ENCODE results near the gene ZNF597.

The ZNF597 gene, protein sequence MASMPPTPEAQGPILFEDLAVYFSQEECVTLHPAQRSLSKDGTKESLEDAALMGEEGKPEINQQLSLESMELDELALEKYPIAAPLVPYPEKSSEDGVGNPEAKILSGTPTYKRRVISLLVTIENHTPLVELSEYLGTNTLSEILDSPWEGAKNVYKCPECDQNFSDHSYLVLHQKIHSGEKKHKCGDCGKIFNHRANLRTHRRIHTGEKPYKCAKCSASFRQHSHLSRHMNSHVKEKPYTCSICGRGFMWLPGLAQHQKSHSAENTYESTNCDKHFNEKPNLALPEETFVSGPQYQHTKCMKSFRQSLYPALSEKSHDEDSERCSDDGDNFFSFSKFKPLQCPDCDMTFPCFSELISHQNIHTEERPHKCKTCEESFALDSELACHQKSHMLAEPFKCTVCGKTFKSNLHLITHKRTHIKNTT

DNA sequence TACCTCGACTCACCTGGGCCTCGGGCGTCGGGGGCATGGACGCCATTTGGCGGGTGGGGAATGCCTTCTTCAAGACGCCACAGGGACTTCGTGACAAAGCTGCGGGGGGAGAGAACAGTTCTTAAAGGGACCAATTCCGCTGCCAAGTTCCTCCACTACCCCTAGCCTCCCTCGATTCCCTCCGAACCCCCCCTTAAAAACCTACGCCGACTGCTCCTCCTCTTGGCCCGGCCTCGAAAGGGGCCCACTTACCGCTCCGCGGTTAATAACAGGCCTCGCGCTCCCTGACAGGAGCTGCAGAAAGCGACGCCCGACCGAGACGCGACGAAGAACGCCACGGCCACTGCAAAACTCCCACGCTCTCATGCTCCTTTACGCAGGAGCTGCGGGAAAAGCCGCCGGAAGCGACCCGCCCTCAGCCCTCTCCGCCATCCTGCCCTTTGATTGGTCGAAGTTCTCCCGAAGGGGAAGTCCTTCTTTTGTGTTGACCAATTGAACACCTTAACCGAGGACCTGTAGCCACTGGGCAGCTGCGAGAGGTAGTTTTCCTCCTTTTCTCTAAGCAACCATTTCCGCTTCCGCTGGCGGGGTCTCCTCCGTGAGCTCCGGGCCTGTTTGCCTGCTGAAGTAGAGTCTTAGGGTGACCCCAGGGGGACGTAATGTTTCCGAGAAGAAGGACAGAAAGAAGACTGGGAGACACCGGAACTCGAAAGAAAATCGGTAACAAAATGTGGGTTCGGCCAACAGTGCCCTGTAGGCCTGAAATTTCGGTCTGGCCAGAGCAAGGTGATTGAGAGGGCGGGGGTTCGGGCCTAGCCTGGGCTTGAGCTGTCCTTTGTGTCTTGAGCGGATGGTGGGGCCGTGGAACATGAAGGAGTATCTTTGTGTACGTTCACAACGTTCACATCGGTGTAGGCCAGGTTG, at the start of gene ZNF597, which contains the start of gene NAA60:
ZNF597 (minus strand) TSS at position 397 of the 924 bp plus-strand sequence; CDS start at position 46, 351 bp downstream.
NAA60 (plus strand) TSS at position 573 of the 924 bp plus-strand sequence. CDS start 32,548 bp downstream, outside the sequence.
- peak; percentile 83 for DNase-seq (ENCODE audit: low read depth)

DNA sequence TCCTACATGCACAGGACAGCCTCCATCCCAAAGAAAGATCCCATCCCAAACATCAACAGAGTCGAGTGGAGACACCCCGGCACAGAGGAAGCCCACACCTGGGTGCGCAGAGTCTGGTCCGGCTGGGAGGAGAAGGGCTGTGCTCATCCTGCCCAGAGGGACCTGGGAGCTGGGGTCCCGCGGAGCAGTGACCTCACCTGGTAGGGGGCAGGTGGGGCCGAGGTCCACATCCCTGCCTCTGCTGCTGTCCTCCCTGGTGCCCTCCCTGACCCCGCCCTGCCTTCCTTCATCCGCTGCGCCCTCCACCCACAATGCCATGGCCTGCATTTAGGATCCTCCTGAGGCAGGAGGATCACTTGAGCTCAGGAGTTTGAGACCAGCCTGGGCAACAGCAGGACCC, 49.1 kb upstream of the ZNF597 start:
- DNase-seq (ENCODE audit: low read depth): no peak

DNA sequence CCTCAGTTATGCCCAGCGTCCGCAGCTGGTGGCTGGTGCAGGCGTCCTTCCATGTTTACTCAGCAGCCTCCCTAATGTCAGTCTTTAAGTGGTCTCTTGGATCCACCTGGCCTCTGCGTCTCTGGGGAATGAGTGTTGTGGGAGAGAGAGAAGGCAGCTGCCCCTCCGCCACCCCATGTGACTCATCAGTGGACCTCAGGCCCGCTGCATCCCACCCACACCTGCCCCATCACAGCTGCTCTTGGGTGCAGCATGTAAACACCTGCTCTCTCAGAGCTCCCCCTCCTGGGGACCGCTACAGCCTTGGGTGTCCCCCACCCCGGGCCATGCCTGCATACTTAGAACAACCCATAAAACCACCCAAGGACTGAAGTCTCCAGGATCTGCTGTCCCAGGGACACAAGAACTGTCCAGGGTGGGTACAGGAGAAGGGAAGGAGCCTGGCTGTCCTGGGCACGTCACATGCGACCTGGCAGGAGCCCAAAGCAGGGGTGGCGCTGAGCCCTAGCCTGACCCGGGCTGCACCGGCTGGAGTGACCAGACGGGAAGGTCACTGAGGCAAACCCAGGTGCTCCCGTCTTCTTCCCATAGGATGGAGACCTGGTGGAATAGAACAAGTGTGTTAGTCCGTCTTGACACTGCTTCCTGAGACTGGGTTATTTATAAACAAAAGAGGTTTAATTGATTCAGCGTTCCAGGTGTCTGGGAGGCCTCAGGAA, 47.8 kb upstream of the ZNF597 start:
- no peak for DNase-seq (ENCODE audit: low read depth)

DNA sequence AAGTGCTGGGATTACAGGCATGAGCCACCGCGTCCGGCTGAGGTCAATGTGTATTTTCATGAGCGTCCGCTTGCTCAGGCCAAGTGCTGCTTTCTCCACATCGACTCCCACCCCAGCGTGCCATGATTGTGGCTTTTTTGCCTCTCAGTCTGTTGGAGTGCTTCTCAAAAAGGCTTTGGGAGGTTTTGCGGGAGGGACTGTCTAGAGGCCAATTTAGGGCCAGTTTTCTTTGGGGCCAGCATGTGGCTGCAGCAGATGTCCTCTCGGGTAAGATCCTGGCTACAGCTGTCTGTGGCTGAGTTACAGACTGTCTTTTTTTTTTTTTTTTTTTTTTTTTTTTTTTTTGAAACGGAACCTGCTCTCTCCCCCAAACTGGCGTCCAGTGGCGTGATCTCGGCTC, 45.5 kb upstream of the ZNF597 start:
- no peak for DNase-seq (ENCODE audit: low read depth)

DNA sequence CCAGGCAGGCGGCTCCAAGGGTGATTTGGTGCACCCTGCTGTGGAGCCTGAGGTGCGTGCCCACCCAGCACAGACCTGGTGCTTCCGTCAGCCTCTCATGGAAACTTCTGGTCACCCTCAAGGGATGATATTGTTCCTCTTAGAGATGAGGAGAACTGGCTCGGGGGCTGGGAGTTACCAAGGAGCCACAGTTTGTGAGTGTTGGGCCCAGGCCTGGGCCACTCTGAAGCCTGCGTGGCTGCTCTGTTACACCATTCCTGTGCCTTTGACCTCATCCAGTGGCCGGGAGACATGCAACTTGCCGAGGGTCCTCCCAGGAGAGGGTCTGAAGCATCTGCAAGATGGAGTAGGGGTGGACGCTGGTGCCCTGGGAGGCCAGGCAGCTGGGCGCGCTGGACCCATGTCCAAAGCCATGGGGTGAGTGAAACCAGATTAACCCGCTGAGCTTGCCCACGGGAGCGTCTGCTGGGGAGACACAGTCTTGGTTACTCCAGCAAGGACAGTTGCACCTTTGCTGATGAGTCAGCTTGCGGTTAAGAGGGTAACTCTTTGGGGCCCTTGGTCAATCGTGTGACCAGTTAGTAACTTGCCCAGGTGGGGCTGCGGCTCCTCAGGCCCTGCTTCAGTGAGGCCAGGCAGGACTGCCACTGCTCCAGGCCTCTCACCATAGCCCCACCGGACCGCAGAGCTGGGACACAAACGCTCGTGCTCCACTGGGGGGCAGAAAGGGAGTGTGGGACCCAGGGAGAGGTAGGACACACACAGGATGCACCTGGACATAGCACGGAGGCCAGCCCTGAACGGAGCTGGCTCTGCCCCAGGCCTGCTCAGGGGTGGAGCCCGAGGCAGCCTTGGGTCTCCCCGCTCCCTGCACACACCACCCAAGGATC, 44.5 kb upstream of the ZNF597 start:
- no peak for DNase-seq (ENCODE audit: low read depth)

DNA sequence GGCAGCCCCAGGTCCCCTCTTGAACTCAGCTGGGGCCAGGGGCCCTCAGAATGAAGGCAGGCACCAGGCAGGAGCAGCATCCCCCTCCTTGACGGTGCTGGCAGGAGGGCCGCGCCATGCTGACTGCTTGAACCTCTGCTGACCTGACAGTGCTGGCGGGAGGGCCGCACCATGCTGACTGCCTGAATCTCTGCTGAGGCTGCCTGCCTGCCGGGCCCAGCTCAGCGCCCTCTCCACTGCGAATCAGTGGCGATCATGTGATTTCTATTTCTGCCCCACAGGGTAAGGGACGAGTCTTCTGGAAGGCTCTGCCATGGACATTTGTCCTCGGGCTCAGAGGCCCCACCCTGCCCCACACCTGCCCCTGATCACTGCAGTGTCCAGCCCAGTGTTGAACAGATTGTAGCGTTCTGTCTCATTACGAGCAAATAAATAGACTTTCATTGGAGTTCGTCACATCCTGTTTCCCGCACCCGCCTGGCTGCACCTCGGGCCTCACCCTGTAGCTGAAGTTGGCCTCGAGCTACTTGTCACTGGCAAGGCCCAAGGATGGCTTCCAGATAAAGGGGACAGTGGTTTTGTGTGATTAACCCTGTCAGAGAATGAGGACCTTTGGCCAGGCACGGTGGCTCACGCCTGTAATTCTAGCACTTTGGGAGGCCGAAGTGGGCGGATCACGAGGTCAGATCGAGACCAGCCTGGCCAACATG, 43.4 kb upstream of the ZNF597 start:
- DNase-seq (ENCODE audit: low read depth): no peak

DNA sequence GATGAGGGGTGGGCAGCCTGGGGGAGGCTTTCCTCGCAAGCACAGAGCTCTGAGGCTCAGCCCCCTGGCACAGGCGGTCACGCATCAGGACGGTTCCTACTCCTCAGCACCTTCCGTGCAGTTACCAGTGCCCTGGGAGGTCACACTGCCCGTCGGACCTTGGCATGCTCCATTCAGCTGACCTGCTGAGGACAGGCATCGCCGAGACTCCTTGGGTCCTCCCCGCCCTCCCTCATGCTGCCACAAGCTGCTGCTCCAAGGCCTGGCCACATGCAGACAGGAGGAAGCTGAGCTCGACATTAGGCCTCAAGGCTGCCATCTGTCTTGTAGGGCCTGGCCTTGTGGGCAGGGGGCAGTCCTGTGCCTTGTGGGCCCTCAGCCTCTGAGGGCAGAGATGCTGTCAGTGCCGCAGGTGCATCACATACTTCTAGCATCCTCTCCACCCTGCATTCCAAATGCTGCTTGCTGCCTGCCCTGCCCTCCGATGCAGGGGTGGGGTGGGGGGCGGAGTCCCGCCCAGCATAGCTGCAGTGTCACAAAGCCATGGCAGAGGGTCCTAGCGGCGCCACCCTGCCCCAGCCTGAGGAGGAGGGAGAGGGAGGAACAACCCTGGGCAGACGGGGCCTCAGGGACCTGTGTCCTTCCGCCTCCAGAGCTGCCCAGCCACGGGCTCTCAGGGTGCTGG, 42.7 kb upstream of the ZNF597 start:
- DNase-seq (ENCODE audit: low read depth): no peak

DNA sequence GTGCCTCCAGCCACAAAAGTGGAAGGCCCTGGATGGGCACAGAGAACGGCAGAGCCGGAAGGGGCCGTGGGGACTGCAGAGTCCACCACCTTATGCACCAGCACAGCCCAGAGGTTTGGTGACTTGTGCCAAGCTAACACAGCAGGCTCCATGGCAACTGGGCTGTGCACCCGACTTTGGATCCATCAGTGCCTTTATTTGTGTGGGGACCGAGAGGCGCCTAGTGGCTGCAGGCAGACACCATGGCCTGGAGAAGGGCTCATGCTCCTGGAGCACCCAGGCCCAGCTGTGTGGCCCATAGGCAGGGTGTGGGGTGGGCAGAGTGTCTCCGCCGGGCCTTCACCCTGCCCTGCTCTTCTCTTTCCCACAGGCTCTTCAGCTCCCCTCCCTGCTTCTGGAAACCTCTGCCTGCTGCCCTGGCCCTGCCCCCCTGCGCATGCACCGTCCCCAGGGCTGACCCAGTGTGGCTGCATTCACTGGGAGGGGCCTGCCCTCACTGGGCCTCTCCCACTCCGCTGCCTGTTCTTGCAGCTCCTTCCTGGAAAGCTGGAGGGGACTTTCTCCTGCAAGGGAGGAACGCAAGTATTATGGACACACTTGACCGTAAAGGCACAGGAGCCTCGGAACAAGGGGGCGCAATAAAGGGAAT, 41.9 kb upstream of the ZNF597 start:
- no peak for DNase-seq (ENCODE audit: low read depth)

DNA sequence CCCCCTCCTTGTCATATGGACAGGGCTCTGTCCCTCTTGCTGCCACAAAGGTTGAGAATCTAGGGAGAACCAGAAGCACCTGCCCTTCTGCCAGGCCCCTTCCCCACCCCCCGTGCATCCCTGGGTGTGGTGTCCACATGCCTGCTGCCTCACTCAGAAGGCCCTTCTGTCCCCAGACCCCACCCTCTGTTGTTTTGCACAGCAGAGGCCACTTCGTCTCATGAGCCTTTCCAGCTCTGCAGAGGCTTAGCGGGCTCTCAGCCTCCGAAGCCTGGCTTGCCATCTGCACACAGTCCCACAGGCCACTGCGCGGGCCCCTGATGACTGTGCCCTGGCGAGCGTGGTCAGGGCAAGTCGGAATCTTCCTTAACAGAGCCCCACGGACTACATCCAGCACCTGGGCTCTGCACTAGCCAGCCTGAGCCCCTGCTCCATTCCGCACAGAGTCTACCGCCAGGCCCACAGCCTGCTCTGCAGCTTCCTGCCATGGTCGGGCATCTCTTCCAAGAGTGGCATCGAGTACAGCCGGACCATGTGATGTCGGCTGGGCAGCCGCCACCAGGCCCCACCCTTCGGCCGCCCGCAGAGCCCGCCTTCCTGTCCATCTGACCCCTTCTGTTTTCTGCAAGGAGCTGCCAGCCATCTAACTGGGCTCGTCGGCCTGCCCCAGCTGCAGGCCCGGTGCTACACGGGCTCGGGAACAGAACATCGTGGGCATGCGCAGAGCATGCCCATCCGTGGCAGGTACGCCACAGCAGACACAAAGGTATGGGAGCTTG, 41.2 kb upstream of the ZNF597 start:
- DNase-seq (ENCODE audit: low read depth): no peak

DNA sequence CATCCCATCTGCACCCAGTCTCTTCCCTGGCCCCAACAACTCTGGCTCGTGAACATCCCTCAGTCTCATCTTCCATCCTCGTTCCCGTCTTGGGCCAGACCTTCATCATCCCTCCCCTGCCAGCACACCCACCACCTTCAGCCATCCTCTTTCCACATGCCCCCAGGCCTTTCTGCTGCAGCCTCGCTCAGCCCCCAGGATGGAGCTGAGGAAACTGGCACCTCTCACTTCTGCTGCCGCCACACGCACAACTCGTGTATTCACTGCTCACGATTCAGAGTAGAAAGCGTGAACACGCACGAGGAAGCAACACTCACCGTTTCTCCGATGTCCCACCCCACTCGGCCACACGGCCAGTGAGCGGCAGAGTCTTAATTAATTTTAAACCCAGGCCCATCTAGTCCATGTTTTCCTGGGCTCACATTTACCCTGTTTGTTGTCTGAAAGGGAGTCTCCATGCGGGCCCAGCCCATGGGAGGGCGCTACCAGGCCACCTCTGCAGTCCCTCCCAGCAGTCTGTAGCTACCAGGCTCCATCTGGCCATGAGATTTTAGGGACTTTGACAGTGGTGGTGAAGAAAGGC, 39.4 kb upstream of the ZNF597 start:
- DNase-seq (ENCODE audit: low read depth): no peak

DNA sequence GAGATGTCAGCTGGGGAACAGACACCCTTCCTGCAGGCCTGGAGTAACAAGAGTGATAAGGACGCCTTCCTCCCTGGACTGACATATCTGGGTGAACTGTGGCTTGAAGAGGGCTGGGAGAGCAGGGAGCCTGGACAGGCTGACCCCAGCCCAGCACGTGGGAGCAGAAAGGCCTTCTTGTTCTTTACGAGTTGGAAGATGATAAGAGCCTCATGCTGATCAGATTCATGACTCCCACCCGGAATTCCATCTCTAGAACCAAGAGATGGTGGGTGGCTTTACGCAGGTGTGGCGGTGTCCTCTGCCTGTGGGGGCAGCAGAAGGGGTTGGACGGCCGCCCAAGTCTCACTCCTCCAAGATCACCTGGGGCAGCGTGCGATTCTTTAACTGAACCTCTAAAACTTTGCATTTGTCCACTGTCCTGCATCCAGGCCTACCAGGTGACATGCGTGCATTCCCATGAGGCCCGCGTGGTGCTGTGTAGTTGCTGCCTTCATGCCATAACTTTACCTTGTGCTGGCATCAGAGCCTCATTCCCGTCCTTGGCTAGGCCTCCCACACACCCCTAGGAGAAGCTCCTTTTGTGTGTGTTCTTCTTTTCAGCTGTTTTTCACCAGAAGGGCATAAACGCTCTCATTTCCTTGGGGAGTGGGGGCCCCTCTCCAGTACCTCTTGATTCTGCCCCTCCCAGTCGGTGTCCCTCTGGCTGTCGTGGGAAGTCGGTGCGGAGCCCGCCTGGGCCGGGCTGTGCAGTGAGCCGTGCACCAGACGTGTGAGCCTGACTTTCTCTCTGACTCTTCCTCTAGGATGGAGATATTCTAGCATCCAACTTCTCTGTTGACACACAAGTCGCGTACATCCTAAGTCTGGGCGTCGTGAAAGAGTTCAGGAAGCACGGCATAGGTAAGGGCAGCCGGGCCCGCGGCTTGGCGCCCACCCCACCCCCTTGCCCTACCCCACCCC, 38.7 kb upstream of the ZNF597 start:
- no peak for DNase-seq (ENCODE audit: low read depth)

DNA sequence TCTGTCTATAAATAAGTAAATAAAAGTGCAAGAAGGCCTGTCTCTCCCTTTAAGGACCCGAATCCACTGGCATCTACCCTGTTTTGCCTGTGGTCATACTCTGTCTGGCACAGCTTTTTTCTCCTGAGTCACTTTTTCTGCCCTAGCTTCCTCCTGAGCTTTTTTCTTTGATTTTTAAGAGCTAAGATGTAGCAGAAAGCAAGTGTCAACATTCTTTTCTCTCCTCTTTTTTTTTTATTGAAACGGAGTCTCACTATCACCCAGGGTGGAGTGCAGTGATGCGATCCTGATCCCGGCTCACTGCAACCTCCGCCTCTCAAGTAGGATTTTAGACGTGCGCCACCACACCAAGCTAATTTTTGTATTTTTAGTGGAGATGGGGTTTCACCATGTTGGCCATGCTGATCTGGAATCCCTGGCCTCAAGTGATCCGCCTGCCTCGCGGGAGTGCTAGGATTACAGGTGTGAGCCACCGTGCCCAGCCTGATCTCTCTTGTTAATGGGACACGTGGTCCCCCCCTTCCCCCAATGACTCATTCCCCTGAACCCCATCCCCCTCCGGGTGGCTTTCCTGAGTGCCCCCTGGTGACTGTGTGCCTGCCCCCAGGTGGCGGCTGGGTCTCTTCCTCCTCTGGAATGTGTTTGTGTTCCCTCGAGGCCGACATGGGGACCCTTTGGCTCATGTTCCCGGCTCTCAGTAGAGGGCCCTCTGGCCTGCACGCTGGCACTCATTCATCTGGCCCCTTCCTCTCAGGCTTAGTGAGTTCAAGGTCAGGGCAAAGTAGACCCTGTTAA, 37.8 kb upstream of the ZNF597 start:
- no peak for DNase-seq (ENCODE audit: low read depth)

DNA sequence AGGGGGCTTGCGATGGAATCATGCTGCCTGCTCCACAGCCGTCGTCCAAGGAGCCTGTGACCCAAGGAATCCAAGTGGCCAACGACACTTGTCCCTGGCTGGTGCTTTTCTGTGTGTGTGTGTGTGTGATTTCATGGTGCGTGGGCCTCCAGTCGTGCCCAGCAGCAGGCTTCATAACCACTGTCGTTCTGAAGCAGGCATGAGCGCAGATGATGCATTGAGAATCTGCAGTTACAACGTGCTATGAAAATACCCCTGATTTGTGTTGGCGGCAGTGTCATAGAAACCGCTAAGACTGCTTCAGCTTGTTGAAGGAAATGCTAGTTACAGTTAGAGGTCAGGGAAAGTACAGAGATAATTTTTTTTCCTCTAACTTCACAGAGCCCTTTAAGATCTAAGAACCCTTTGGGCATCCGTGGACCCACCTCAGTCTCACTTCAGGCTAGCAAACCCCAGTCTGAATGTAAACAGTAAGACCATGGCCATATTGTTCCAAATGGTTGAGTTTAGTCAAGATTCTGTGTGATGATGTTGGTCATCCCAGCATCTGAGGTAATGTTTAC, 36.4 kb upstream of the ZNF597 start:
- no peak for DNase-seq (ENCODE audit: low read depth)

DNA sequence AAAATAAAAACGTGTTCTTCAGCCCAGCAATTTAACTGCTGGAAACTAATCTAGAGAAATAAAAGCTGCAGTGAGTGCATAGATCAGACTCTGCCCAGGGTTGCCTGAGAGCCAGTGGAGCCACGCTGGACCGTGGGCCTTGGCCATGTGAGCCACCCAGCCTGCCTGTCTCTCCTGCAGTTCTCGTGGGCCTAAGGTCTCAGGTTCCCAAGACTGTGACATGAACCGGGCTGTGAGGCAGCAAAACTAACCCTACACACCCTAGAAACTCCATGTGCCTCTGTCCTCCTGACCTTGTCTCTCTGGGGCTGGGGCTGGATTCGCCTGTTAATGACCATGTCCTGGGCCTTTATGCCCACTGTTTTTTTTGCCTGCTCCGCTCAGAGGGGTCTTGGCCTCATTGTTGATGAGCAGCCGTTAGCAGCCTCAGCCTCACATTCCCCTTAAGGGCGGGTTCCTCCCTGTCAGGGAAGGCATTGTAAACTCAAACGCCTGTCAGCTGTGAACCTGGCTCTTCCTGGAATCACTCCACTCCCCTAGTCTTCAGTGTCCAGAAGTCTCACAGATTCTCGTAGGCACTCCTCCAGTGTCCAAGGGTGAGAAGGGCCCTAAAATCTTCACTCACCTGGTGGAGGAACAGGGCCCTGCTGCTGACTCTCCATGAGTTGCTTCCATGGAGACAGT, 35.1 kb upstream of the ZNF597 start:
- DNase-seq (ENCODE audit: low read depth): no peak

DNA sequence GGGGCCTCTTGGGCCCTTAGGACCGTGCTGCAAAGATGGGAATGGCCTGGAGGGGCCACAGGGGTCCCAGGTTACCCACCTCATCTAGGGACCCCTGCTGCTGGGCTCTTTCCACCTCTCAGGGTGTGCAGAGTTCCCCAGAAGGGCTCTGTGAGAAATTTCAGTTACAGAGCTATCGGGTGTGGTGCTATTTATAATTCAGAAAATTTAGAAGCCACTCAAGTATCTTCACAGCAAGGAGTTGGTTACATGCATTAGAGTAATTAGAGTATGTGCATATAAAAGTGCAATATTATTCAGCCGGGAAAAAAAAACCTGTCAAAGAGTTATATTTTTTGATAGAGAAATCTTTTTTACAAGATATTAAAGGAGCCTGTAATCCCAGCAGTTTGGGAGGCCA, 33.1 kb upstream of the ZNF597 start:
- no peak for DNase-seq (ENCODE audit: low read depth)
